OCI-LY7 (cell line): Measurements from ENCODE around the gene E4F1. TPM values are rescaled to one million over a fixed set of nuclear protein-coding genes. Genes with fewer than 3 reads are reported as not detected.

Source experiments
- BruUV-seq: library from RNA; stranded (reverse); fragments of 400-500 nt; replicated peaks from 2 replicates; lab custom pipeline; 2021; lab: Mats Ljungman, UMichigan
- CTCF ChIA-PET: fragments of 300-600 bp; sonication (Branson Sonifier 250); formaldehyde crosslinking; loops from one replicate; lab custom pipeline; 2022; ENCODE audit warnings: antibody characterized with exemption; ENCODE audit not compliant: unreplicated experiment; lab: Charles Lee
- POLR2A ChIA-PET: fragments of 300-600 bp; sonication (Branson Sonifier 250); formaldehyde crosslinking; loops from one replicate; lab custom pipeline; 2022; ENCODE audit warnings: antibody characterized with exemption; lab: Charles Lee
- DNase-seq: peaks from one replicate; pipeline ENCODE4 v3.0.0-alpha.2; 2015; ENCODE audit warnings: low spot score
- H2AFZ ChIP-seq: fragments of 200-600 bp; sonication (generic), shearing (Covaris generic); 2 replicates; pipeline ENCODE4 v1.6.1; 2014; ENCODE audit warnings: mild to moderate bottlenecking, antibody characterized with exemption, low read length, moderate library complexity
- H3K27ac ChIP-seq: fragments of 200-600 bp; sonication (generic); 2 replicates; pipeline ENCODE4 v1.5.1; 2014; ENCODE audit warnings: mixed run types, low read depth, mild to moderate bottlenecking, moderate library complexity, low read length, inconsistent platforms; ENCODE audit not compliant: poor library complexity, severe bottlenecking
- H3K36me3 ChIP-seq: fragments of 200-600 bp; sonication (generic); 2 replicates; pipeline ENCODE4 v1.6.1; 2014; ENCODE audit warnings: mild to moderate bottlenecking, antibody characterized with exemption, low read length, moderate library complexity, mixed read lengths; ENCODE audit not compliant: insufficient read depth
- H3K4me1 ChIP-seq: fragments of 200-600 bp; sonication (generic); 2 replicates; pipeline ENCODE4 v1.5.1; 2014; ENCODE audit warnings: mild to moderate bottlenecking, low read length; ENCODE audit not compliant: insufficient read depth, poor library complexity, severe bottlenecking
- H3K4me2 ChIP-seq: fragments of 200-600 bp; sonication (generic); 2 replicates; pipeline ENCODE4 v1.6.1; 2014; ENCODE audit warnings: mild to moderate bottlenecking, low read length
- H3K4me3 ChIP-seq: fragments of 200-600 bp; sonication (generic); 2 replicates; pipeline ENCODE4 v1.5.1; 2014; ENCODE audit warnings: mild to moderate bottlenecking, low read depth, low read length; ENCODE audit not compliant: poor library complexity, severe bottlenecking
- H3K79me2 ChIP-seq: fragments of 200-600 bp; sonication (generic); 2 replicates; pipeline ENCODE4 v1.6.1; 2016; ENCODE audit warnings: low read depth, mild to moderate bottlenecking, low read length, moderate library complexity, mixed read lengths; ENCODE audit not compliant: insufficient read depth
- H3K9me2 ChIP-seq: fragments of 200-600 bp; sonication (generic); 2 replicates; pipeline ENCODE4 v1.6.1; 2016; ENCODE audit warnings: mild to moderate bottlenecking, low read length, mixed read lengths; ENCODE audit not compliant: insufficient read depth
- H3K9me3 ChIP-seq: fragments of 200-600 bp; sonication (generic); 2 replicates; pipeline ENCODE4 v1.6.1; 2014; ENCODE audit warnings: mild to moderate bottlenecking, mixed run types, low read length, mixed read lengths
- H4K20me1 ChIP-seq: fragments of 200-600 bp; sonication (generic); 2 replicates; pipeline ENCODE4 v1.6.1; 2014; ENCODE audit warnings: mild to moderate bottlenecking, antibody characterized with exemption, low read length, moderate library complexity, mixed read lengths; ENCODE audit not compliant: insufficient read depth
- CTCF ChIP-seq: fragments of 200-600 bp; sonication (generic); conservative IDR thresholded peaks from 2 replicates; pipeline ENCODE4 v1.5.1; 2014; ENCODE audit warnings: mild to moderate bottlenecking, antibody characterized with exemption, low read length, moderate library complexity, mixed read lengths
- EZH2phosphoT487 ChIP-seq: fragments of 200-600 bp; sonication (generic); IDR thresholded peaks from 2 replicates; pipeline ENCODE4 v1.6.1; 2018; ENCODE audit warnings: low read depth, borderline replicate concordance, mild to moderate bottlenecking, mixed run types, antibody characterized with exemption, low read length, moderate library complexity, mixed read lengths
- intact Hi-C: fragments of 100-400 bp; cut with micrococcal nuclease; formaldehyde crosslinking; loops from one replicate; pipeline ENCODE4 v1.10.0; 2022; ENCODE audit not compliant: unreplicated experiment
- total RNA-seq, 2 experiments: library from RNA; depleted of rRNA in 1 of 2; stranded (reverse); fragments of >200 nt in 1 of 2; shearing (Covaris generic) in 1 of 2; gene quantifications; 2 replicates each; pipeline ENCODE4 v1.2.3, GENCODE V29; 2014 to 2022

E4F1 gene
- total RNA-seq, 2 experiments from 2014 or later: 42.3 to 59.6 TPM

- H4K20me1 ChIP-seq: no peaks in the 10 kb centered on the region; the same call in 1 of the 2 replicates
- H3K27ac ChIP-seq: no peak overlapping the region
- intact Hi-C loops: no loop called here
- H3K9me2 ChIP-seq: no peaks in the 10 kb centered on the region
- no peak overlapping the region for H3K4me3 ChIP-seq
- ChIA-PET CTCF (no interaction called here), POLR2A (no interaction called here)
- no peak for TF ChIP-seq EZH2phosphoT487
- no peak for TF ChIP-seq CTCF
- no peaks in the 10 kb centered on the region for H3K36me3 ChIP-seq
- no peaks in the 10 kb centered on the region for H3K79me2 ChIP-seq
- DNase-seq: no peak
- H2AFZ ChIP-seq: no peak overlapping the region
- no peaks in the 10 kb centered on the region for H3K4me1 ChIP-seq
- no peaks in the 10 kb centered on the region for H3K9me3 ChIP-seq
- BruUV-seq: no TSS peak
- no peak overlapping the region for H3K4me2 ChIP-seq
Observed at GRCh38 chr16:2282866-2283555, 59.6 kb downstream of the E4F1 start.

GRCh38 chr16:2284001-2284770, 60.8 kb downstream of the E4F1 start:
- Histone ChIP-seq H3K9me3 (no peaks in the 10 kb centered on the region), H2AFZ (no peak overlapping the region), H3K4me2 (no peak overlapping the region), H3K4me3 (no peak overlapping the region), H3K9me2 (no peaks in the 10 kb centered on the region), H3K36me3 (no peaks in the 10 kb centered on the region), H4K20me1 (no peaks in the 10 kb centered on the region; the same call in 1 of the 2 replicates), H3K27ac (no peak overlapping the region), H3K79me2 (no peaks in the 10 kb centered on the region), H3K4me1 (no peaks in the 10 kb centered on the region)
- TF ChIP-seq EZH2phosphoT487 (no peak), CTCF (no peak)
- ChIA-PET CTCF (no interaction called here), POLR2A (no interaction called here)
- intact Hi-C loops: no loop called here
- no TSS peak for BruUV-seq
- DNase-seq: no peak
